Panc1 (cell line): ENCODE results near the gene PHOSPHO2. TPM values are rescaled to one million over a fixed set of nuclear protein-coding genes. Genes with fewer than 3 reads are reported as not detected.

Experiments
- ATAC-seq: fragments of 200-7000 bp; cut with Tn5 transposase; 2 replicates; pipeline ENCODE4 v1.9.1; 2020; ENCODE audit warnings: mild to moderate bottlenecking, moderate library complexity
- BruUV-seq: library from RNA; stranded (reverse); fragments of 400-500 nt; replicated peaks from 2 replicates; lab custom pipeline; 2021; lab: Mats Ljungman, UMichigan
- CTCF ChIA-PET: fragments of 300-600 bp; sonication (Branson Sonifier 250); formaldehyde crosslinking; loops from one replicate; lab custom pipeline; 2022; ENCODE audit warnings: antibody characterized with exemption; lab: Charles Lee
- POLR2A ChIA-PET: fragments of 300-600 bp; sonication (Branson Sonifier 250); formaldehyde crosslinking; loops from one replicate; lab custom pipeline; 2022; ENCODE audit warnings: antibody characterized with exemption; lab: Charles Lee
- DNase-seq: peaks from one replicate; pipeline ENCODE4 v3.0.0-alpha.2; 2010; ENCODE audit warnings: low read depth, low spot score
- H3K27ac ChIP-seq: 2 replicates; pipeline ENCODE4 v1.5.1; 2011; ENCODE audit warnings: mild to moderate bottlenecking, low read length, inconsistent platforms
- H3K27me3 ChIP-seq: fragments of 200-500 bp; sonication (Bioruptor generic); 2 replicates; pipeline ENCODE4 v1.6.0; 2014; ENCODE audit warnings: low read length, inconsistent platforms; ENCODE audit not compliant: control insufficient read depth, insufficient read depth
- H3K36me3 ChIP-seq: fragments of 200-500 bp; sonication (Bioruptor generic); 2 replicates; pipeline ENCODE4 v1.5.1; 2014; ENCODE audit warnings: inconsistent platforms, mild to moderate bottlenecking, low read length, moderate library complexity; ENCODE audit not compliant: control insufficient read depth, insufficient read depth
- H3K4me1 ChIP-seq: 2 replicates; pipeline ENCODE4 v1.5.1; 2011; ENCODE audit warnings: inconsistent platforms, mild to moderate bottlenecking, low read length, moderate library complexity; ENCODE audit not compliant: control insufficient read depth, insufficient read depth
- H3K4me3 ChIP-seq, 2 experiments: 2 replicates each; pipeline ENCODE4 v1.5.1; 2011 to 2012; ENCODE audit warnings: low read depth in 2 of 2, low read length in 2 of 2, mild to moderate bottlenecking in 2 of 2, inconsistent platforms in 1 of 2, moderate library complexity in 1 of 2
- H3K9me3 ChIP-seq: fragments of 200-500 bp; sonication (Bioruptor generic); 2 replicates; pipeline ENCODE4 v1.5.1; 2014; ENCODE audit warnings: low read depth, mild to moderate bottlenecking, inconsistent platforms, low read length, moderate library complexity; ENCODE audit not compliant: control insufficient read depth, insufficient read depth
- CTCF ChIP-seq: fragments of 450-650 bp; IDR thresholded peaks from 2 replicates; pipeline ENCODE4 v1.5.1; 2017; ENCODE audit warnings: mild to moderate bottlenecking
- POLR2AphosphoS5 ChIP-seq: IDR thresholded peaks from 2 replicates; pipeline ENCODE4 v1.6.1; 2012; ENCODE audit warnings: mild to moderate bottlenecking, low read depth, low read length, moderate library complexity
- SIN3A ChIP-seq: IDR thresholded peaks from 2 replicates; pipeline ENCODE4 v1.6.1; 2012; ENCODE audit warnings: low read depth, mild to moderate bottlenecking, low read length, moderate library complexity, borderline replicate concordance; ENCODE audit not compliant: insufficient read depth
- TCF7L2 ChIP-seq: IDR thresholded peaks from 2 replicates; pipeline ENCODE4 v1.6.1; 2011; ENCODE audit warnings: mild to moderate bottlenecking, low read depth, low read length, inconsistent platforms
- in situ Hi-C: cut with HindIII; loops from 2 replicates; pipeline ENCODE4 v1.10.0; 2016; ENCODE audit warnings: low sequenced_read_pairs, low pct_unique_long_range_greater_than_20kb
- intact Hi-C: fragments of 100-400 bp; cut with micrococcal nuclease; formaldehyde crosslinking; loops from one replicate; pipeline ENCODE4 v1.10.0; 2022; ENCODE audit not compliant: unreplicated experiment
- total RNA-seq: library from RNA; stranded (reverse); gene quantifications from one replicate; pipeline ENCODE4 v1.2.1, GENCODE V29; 2021; ENCODE audit not compliant: unreplicated experiment
- TF ChIP-seq, protein P1 (sequence below), 2 experiments: IDR thresholded peaks; 2 replicates each; pipeline ENCODE4 v1.6.1; 2011 to 2012; ENCODE audit warnings: low read depth in 2 of 2, control low read depth in 1 of 2, low read length in 1 of 2, mild to moderate bottlenecking in 1 of 2, moderate library complexity in 1 of 2; ENCODE audit not compliant: insufficient read depth in 1 of 2

Gene PHOSPHO2
- total RNA-seq, 1 experiment from 2014 or later = 6.2 TPM

- no TSS peak for BruUV-seq
- H3K27me3 ChIP-seq = no peaks in the 10 kb centered on the region
- no peaks in the 10 kb centered on the region for H3K9me3 ChIP-seq
- ATAC-seq (no peak), DNase-seq (no peak)
- ChIA-PET POLR2A (no interaction called here), CTCF (no interaction called here)
- H3K36me3 ChIP-seq = peaks cover 4% of the 10 kb centered on the region; the same call in 1 of the 2 replicates
- no peak overlapping the region for H3K27ac ChIP-seq
- no peak overlapping the region for H3K4me3 ChIP-seq
- peaks cover 18% of the 10 kb centered on the region; the same call in 1 of the 2 replicates for H3K4me1 ChIP-seq
- intact Hi-C loops (no loop called here), in situ Hi-C loops (no loop called here)
- TF ChIP-seq SIN3A (no peak), CTCF (no peak), TCF7L2 (no peak), POLR2AphosphoS5 (no peak)
- TF ChIP-seq, protein P1, sequence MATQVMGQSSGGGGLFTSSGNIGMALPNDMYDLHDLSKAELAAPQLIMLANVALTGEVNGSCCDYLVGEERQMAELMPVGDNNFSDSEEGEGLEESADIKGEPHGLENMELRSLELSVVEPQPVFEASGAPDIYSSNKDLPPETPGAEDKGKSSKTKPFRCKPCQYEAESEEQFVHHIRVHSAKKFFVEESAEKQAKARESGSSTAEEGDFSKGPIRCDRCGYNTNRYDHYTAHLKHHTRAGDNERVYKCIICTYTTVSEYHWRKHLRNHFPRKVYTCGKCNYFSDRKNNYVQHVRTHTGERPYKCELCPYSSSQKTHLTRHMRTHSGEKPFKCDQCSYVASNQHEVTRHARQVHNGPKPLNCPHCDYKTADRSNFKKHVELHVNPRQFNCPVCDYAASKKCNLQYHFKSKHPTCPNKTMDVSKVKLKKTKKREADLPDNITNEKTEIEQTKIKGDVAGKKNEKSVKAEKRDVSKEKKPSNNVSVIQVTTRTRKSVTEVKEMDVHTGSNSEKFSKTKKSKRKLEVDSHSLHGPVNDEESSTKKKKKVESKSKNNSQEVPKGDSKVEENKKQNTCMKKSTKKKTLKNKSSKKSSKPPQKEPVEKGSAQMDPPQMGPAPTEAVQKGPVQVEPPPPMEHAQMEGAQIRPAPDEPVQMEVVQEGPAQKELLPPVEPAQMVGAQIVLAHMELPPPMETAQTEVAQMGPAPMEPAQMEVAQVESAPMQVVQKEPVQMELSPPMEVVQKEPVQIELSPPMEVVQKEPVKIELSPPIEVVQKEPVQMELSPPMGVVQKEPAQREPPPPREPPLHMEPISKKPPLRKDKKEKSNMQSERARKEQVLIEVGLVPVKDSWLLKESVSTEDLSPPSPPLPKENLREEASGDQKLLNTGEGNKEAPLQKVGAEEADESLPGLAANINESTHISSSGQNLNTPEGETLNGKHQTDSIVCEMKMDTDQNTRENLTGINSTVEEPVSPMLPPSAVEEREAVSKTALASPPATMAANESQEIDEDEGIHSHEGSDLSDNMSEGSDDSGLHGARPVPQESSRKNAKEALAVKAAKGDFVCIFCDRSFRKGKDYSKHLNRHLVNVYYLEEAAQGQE (IDR thresholded peaks at IDR 0.05; ENCODE audit: insufficient read depth in 1 of 2, low read depth in 2 of 2, low read length in 1 of 2) = no peak
Measured at GRCh38 chr2:169738566-169739229, 44.4 kb downstream of the PHOSPHO2 start.

- TF ChIP-seq SIN3A (no peak), POLR2AphosphoS5 (no peak), CTCF (no peak), TCF7L2 (no peak)
- TF ChIP-seq, protein P1 (IDR thresholded peaks at IDR 0.05; ENCODE audit: insufficient read depth in 1 of 2, low read depth in 2 of 2, low read length in 1 of 2) = no peak
- ATAC-seq = peak; percentile 61
- Histone ChIP-seq H3K27me3 (no peaks in the 10 kb centered on the region), H3K9me3 (no peaks in the 10 kb centered on the region), H3K36me3 (peaks cover 4% of the 10 kb centered on the region), H3K4me1 (peaks cover 18% of the 10 kb centered on the region; the same call in 1 of the 2 replicates), H3K4me3 (no peak overlapping the region), H3K27ac (no peak overlapping the region)
- intact Hi-C loops (no loop called here), in situ Hi-C loops (no loop called here)
- BruUV-seq = no TSS peak
- POLR2A ChIA-PET = no interaction called here
- CTCF ChIA-PET = no interaction called here
- DNase-seq = no peak
Measured at GRCh38 chr2:169739351-169739750, 45.1 kb downstream of the PHOSPHO2 start.
